NCI-H1105 (cell line): Measurements from ENCODE around the gene POM121L2.

Source experiments
- DNase-seq: peaks from one replicate; lab custom pipeline; 2025; lab: John Stamatoyannopoulos, UW

POM121L2 gene

DNA sequence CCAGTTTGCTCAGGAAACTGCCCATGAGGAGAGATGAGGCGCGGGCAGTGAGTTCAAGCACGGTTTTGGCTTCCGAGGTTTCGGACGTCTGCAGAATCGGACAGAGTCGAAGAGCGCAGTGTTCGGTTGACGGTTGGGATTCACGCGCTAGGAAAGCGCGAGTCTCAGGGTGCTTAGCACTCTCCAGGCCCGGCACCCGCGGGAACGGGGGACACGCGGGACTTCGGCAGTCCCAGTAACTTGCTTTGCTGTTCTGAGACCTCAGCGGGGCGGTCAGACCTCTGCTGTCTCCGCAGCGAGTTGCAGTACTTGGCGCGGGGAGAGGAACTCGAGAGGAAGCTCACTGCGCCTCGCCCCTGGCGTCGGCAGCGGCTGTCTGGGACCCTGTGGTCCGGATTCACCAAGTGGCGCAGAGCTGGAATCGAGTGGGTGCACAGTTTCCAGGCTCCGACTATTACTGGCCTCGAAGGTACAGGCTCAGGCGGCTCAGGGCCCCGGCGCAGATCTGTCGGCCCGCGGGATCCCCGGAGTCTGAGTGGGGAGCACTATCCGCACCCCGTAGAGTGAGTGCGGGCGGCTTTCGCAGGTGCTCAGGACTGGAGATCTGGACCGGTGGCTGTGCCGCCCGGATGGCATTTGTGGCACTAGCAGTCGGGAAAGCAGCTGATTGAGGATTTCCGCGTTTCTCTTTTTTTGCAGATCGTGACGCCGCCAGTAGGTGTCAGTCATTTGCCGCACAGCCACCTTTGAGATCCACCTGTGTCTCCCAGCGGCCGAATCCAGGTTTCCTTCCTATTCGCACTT is at the start of gene POM121L2:
POM121L2 (minus strand) TSS at position 128 of the 804 bp plus-strand sequence; CDS start at position 25, 103 bp downstream.
- DNase-seq = no peak

DNA sequence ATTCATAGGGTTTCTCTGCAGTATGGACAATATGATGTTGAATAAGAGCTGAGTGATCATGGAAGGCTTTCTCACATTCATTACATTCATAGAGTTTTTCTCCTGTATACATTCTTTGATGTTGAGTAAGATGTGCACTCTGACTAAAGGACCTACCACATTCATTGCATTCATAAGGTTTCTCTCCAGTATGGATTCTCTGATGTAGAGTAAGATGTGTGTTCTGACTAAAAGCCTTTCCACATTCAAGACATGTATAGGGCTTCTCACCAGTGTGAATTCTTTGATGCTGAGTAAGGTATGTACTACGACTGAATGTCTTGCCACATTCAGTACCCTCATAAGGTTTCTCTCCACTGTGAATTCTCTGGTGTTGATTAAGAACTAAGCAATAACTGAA is 47.2 kb upstream of the POM121L2 start:
- no peak for DNase-seq

DNA sequence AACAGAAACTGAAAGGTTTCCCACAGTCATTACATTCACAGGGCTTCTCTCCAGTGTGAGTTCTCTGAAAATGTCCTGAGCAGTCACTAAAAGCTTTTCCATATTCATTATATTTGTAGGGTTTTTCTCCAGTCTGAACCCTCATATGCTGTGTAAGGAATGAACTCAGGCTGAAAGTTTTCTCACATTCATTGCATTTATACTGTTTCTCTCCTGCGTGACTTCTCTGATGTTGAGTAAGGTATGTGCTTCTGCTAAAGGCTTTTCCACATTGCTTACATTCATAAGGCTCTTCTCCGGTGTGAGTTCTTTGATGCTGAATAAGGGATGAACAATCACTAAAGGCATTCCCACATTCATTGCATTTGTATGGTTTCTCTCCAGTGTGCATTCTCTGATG is 46.7 kb upstream of the POM121L2 start:
- no peak for DNase-seq

- no peak for DNase-seq
Observed at GRCh38 chr6:27352850-27353249, 40.8 kb upstream of the POM121L2 start.

DNA sequence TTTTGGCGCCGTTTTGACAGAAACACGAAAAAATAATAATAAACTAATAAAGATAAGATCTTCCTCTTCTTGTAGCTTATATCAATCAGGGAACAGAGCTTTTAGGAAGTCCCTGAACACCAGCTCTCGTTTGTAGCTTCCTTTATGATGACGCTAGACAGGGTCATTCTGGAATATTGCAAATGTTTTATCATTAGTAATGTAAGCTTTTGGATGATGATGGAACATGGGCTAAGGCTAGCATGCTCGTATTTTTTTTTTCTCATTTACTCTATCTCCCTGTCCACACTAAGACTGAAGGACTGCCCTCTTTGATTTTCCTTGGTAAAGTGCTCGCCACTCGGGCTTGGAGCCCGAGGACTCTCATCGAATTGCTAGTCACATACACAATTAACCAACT is 22.1 kb upstream of the POM121L2 start:
- DNase-seq = no peak

DNA sequence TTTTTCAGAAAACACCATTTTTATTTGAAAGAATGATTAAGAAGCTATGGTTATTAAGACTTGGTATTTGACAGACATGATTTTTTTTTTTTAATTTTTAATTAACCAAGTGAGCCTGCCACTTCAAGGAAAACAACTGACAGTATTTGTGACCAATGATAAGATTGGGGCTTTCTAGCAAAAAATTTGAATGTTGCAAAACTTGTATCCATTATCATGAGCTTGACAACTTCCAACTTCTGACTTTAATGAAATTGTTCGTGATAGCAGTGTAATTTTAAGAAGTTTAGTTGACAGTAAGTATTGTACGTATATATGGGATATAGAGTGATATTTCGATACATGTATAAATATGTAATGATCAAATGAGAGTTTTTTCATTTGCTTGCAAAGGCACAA is 21.6 kb upstream of the POM121L2 start:
- no peak for DNase-seq

DNA sequence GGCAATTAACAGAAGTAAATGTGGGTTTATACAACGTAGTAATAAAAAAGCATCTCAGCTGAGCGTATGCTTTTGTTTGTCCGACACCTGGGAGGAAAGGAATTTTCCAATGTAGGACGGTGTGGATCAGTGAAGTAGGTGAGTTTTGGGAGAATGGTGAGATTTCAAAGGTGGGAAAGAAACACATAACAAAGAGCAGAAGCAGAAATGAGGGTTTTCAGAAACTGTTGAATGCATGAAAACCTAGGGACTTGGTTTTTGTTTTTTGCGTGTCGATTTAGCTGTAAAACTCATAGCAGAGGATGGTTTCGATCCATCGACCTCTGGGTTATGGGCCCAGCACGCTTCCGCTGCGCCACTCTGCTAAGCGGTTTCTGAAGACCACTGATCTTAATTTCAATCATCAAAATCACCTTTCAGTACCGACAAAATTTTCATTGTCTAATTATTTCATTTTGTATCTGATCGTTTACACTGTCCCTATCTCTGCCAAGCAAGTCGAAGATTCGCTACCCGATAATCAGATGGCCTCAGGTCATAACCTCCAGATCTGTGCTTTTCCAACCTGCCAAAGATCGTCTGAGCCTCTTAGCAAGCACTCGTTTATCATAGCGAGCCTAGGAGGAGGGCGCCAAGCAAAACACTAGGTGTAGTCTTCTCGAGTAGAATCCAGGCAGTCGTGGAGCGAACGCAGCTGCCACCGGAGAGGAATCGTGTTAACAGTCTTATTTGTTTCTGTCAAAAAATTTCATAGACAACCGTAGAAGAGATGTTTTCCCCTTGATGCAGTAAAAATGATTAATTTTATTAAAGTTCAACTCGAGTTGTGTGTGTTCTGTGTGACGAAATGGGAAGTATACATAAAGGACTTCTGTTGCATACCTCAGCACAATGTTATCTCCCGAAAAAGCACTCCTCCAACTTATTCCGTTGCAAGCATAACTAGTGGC is 20.9 kb upstream of the POM121L2 start:
- DNase-seq = peak; percentile 75

DNA sequence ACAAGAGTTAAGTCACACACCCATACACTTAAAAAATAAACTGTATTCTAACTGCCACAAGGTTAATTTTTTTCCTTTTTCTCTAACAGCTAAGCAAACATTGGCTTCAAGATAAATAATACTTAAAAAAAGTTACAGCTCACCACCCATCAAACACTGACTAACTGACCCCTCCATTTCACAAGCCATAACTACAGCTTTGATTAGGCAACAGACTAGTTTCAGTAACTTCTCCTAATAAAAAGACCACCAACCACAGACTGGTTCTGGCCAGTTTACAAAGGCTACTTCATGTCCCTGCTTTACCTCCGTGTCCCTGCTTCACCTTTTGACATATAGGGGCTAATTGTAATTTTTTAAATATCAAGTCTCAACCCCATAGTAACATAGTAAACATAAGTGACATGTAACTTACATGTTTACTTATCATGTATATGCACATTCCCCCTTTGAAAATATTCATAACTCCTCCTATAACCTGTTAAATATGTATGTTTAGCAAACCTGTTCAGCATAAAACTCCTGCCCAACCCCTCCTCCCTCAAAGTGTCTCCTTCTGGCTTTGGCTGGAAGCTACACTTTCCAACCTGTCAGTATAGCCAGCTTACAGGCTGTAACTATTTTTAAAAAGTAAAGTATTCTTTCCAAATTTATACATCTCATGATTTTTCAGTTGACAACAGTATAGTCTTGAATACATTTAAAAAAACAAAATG is 15.1 kb upstream of the POM121L2 start:
- no peak for DNase-seq

- no peak for DNase-seq
Observed at GRCh38 chr6:27321901-27322300, 9.8 kb upstream of the POM121L2 start.

GRCh38 chr6:27321370-27321769 is 9.3 kb upstream of the POM121L2 start:
- DNase-seq = no peak

GRCh38 chr6:27318973-27319372 is 6.9 kb upstream of the POM121L2 start:
- DNase-seq = no peak

DNA sequence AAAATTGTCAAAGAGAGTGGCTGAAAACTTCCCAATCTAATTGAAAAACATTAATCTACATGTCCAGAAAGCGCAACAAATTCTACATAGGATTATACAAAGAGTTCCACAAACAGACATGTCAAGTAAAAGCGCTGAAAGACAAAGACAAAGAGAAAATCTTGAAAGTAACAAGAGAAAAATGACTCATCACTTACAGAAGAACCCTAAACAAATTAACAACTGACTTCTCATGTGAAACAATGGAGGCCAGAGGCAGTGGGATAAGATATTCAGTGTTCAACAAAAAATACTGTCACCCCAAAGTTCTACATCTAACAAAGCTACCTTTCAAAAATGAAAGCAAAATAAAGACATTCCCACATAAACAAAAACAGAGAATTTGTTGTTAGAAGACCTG is 2.0 kb upstream of the POM121L2 start:
- DNase-seq = no peak

- no peak for DNase-seq
Observed at GRCh38 chr6:27312950-27313271, 838 bp upstream of the POM121L2 start.

DNA sequence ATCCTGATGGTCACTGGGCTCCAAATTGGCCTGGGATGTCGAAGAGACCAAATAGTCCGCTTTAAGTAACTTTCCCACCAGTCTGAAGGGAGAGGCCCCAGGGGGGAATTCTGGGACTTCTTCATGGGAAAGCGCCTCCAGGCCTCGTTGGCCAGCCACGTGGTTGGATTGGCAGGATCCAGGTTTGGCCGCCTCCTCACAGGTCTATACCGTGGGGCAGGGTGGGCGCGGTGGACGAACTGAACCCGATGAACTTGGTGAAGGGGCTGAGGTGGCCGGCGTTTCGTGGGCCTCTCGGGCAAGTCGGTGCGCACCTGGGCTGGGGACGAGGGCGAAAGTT is 297 bp downstream of the POM121L2 start:
- DNase-seq = no peak

DNA sequence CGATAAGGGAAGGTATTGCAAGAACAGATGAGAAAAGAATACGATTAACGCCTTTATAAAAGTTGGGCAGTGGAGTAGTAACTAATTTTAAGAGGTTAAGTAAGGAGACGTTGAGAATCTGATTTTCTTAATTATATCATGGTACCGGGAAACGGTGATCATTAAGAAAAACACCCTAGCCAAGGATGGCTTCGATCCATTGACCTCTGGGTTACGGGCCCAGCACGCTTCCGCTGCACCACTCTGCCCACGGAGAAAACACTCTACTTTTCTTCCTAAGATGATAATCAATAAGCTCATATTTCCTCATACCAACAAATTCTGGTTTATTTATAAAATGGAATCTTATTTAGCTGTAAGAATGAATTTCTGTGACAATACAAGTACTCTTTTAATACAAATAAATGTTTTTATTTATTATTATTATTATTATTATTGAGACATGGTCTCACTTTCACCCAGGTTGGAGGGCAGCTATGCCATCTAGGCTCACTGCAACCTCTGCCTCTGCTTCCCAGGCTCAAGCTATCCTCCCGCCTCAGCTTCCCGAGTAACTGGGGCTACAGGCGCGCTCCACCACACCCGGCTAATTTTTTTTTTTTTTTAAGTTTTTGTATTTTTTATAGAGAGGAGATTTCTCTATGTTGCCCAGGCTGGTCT is 8.3 kb downstream of the POM121L2 start:
- DNase-seq = no peak

- DNase-seq = no peak
Observed at GRCh38 chr6:27297857-27298730, 14.0 kb downstream of the POM121L2 start.

GRCh38 chr6:27297484-27297856 is 14.6 kb downstream of the POM121L2 start:
- no peak for DNase-seq

GRCh38 chr6:27296106-27296783 is 15.8 kb downstream of the POM121L2 start:
- DNase-seq = no peak

- DNase-seq = peak; percentile 84
Observed at GRCh38 chr6:27295301-27296079, 16.6 kb downstream of the POM121L2 start.

DNA sequence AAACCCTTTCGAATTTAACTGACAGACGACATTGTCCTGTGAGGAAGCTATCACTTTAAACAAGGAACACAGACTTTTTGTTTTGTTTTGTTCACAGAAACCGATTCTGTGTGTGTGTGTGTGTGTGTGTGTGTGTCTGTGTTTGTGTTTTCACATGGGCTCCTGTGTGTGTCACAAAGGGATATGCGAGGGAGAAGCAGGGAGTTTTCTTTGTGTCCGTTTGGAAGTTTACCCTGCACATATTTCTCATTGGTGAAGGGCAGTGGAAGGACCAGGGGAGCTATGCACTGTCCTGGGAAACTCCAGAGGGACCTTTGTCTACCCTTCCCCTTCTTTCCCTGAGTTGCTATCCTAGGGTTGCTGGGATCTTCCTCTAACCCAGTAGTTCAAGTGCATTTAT is 17.7 kb downstream of the POM121L2 start:
- DNase-seq = no peak
